GM21526 (cell line): ENCODE data around the gene CYP2A6.
"Not testable (repeated sequence)": the region's sequence is repeated elsewhere in the genome, so short reads cannot be mapped to it uniquely, and the experiment has no call there.

ENCODE experiments used
- ATAC-seq: cut with Tn5 transposase; IDR thresholded peaks from one replicate; pipeline ENCODE4 v1.9.1; 2021; ENCODE audit warnings: moderate library complexity; ENCODE audit not compliant: unreplicated experiment, low FRiP score

Gene CYP2A6

GRCh38 chr19:40850277-40850676 lies at the start of gene CYP2A6:
CYP2A6 (minus strand) TSS chr19:40850447; CDS start chr19:40850426, 21 bp downstream.
- not testable (repeated sequence) for ATAC-seq

GRCh38 chr19:40899964-40900363 lies 49.7 kb upstream of the CYP2A6 start:
- ATAC-seq = not testable (repeated sequence)

- ATAC-seq = not testable (repeated sequence)
Measured at GRCh38 chr19:40896843-40897789, 46.9 kb upstream of the CYP2A6 start.

GRCh38 chr19:40896418-40896796 lies 46.2 kb upstream of the CYP2A6 start:
- ATAC-seq = no peak

GRCh38 chr19:40893112-40893511 lies 42.9 kb upstream of the CYP2A6 start:
- ATAC-seq = no peak

- no peak for ATAC-seq
Measured at GRCh38 chr19:40889366-40889765, 39.1 kb upstream of the CYP2A6 start.

GRCh38 chr19:40888191-40888590 lies 37.9 kb upstream of the CYP2A6 start:
- ATAC-seq = no peak

GRCh38 chr19:40884187-40884931 lies 34.1 kb upstream of the CYP2A6 start:
- ATAC-seq = not testable (repeated sequence)

GRCh38 chr19:40882062-40882461 lies 31.8 kb upstream of the CYP2A6 start, which contains the start of gene CYP2A7:
CYP2A7 (minus strand) TSS chr19:40882231; CDS start chr19:40882210, 21 bp downstream.
- ATAC-seq = not testable (repeated sequence)

- not testable (repeated sequence) for ATAC-seq
Measured at GRCh38 chr19:40879349-40879748, 29.1 kb upstream of the CYP2A6 start.

GRCh38 chr19:40875526-40875951 lies 25.3 kb upstream of the CYP2A6 start:
- not testable (repeated sequence) for ATAC-seq

- not testable (repeated sequence) for ATAC-seq
Measured at GRCh38 chr19:40874874-40875273, 24.6 kb upstream of the CYP2A6 start.

- ATAC-seq = not testable (repeated sequence)
Measured at GRCh38 chr19:40873873-40874272, 23.6 kb upstream of the CYP2A6 start.

- no peak for ATAC-seq
Measured at GRCh38 chr19:40872209-40872608, 22.0 kb upstream of the CYP2A6 start.

- ATAC-seq = no peak
Measured at GRCh38 chr19:40867701-40868100, 17.5 kb upstream of the CYP2A6 start.

GRCh38 chr19:40864739-40865496 lies 14.7 kb upstream of the CYP2A6 start:
- ATAC-seq = not testable (repeated sequence)

GRCh38 chr19:40862785-40863184 lies 12.5 kb upstream of the CYP2A6 start:
- ATAC-seq = no peak

- ATAC-seq = no peak
Measured at GRCh38 chr19:40862333-40862732, 12.1 kb upstream of the CYP2A6 start.

GRCh38 chr19:40858109-40858508 lies 7.9 kb upstream of the CYP2A6 start:
- no peak for ATAC-seq

- ATAC-seq = not testable (repeated sequence)
Measured at GRCh38 chr19:40852467-40853152, 2.4 kb upstream of the CYP2A6 start.
